IMR-90 (cell line): ENCODE results near the gene AUTS2. TPM values are rescaled to one million over a fixed set of nuclear protein-coding genes. Genes with fewer than 3 reads are reported as not detected.

ENCODE experiments used
- ATAC-seq: fragments of 200-7000 bp; cut with Tn5 transposase; 2 replicates; pipeline ENCODE4 v1.9.1; 2020; ENCODE audit warnings: low read depth, mild to moderate bottlenecking, moderate library complexity
- BruUV-seq: library from RNA; stranded (reverse); fragments of 400-500 nt; replicated peaks from 2 replicates; lab custom pipeline; 2021; lab: Mats Ljungman, UMichigan
- CTCF ChIA-PET: fragments of 300-600 bp; formaldehyde crosslinking; extraction: SDS; loops from one replicate; lab custom pipeline; 2021; ENCODE audit warnings: antibody characterized with exemption; lab: Yijun Ruan, JAX
- POLR2A ChIA-PET: fragments of 300-600 bp; sonication (Branson Sonifier 250); formaldehyde crosslinking; loops from one replicate; lab custom pipeline; 2022; ENCODE audit warnings: antibody characterized with exemption; ENCODE audit not compliant: unreplicated experiment; lab: Charles Lee
- DNase-seq: peaks from one replicate; pipeline ENCODE4 v3.0.0; 2013
- H2AFZ ChIP-seq: replicated peaks from 2 replicates; pipeline ENCODE3; 2013; ENCODE audit warnings: low read length, mild to moderate bottlenecking; ENCODE audit not compliant: poor library complexity
- H2AK5ac ChIP-seq: 2 replicates; pipeline ENCODE4 v1.6.1; 2013; ENCODE audit warnings: low read depth, low read length, inconsistent platforms
- H2AK9ac ChIP-seq: replicated peaks from 2 replicates; pipeline ENCODE3; 2013; ENCODE audit warnings: mild to moderate bottlenecking, low read depth, low read length, moderate library complexity; ENCODE audit not compliant: poor library complexity
- H2BK120ac ChIP-seq: 2 replicates; pipeline ENCODE4 v1.6.1; 2013; ENCODE audit warnings: low read depth, low read length, inconsistent platforms
- H2BK15ac ChIP-seq: 3 replicates; pipeline ENCODE4 v1.6.1; 2013; ENCODE audit warnings: low read depth, low read length, inconsistent platforms
- H2BK20ac ChIP-seq: 2 replicates; pipeline ENCODE4 v1.6.1; 2013; ENCODE audit warnings: low read depth, mild to moderate bottlenecking, inconsistent platforms, low read length, moderate library complexity
- H2BK5ac ChIP-seq: 2 replicates; pipeline ENCODE4 v1.6.1; 2013; ENCODE audit warnings: mild to moderate bottlenecking, low read depth, low read length, inconsistent platforms; ENCODE audit not compliant: poor library complexity, severe bottlenecking
- H3K14ac ChIP-seq: replicated peaks from 2 replicates; pipeline ENCODE4 v1.6.1; 2013; ENCODE audit warnings: low read depth, low read length, inconsistent platforms
- H3K18ac ChIP-seq: 2 replicates; pipeline ENCODE4 v1.6.1; 2013; ENCODE audit warnings: low read depth, low read length, control low read depth
- H3K23ac ChIP-seq: 2 replicates; pipeline ENCODE4 v1.6.1; 2013; ENCODE audit warnings: low read depth, low read length, inconsistent platforms
- H3K27ac ChIP-seq: 2 replicates; pipeline ENCODE4 v1.5.1; 2013; ENCODE audit warnings: mild to moderate bottlenecking, control low read depth, low read length; ENCODE audit not compliant: insufficient read depth
- H3K27me3 ChIP-seq: 2 replicates; pipeline ENCODE4 v1.6.1; 2013; ENCODE audit warnings: low read length; ENCODE audit not compliant: control insufficient read depth, insufficient read depth
- H3K36me3 ChIP-seq: 2 replicates; pipeline ENCODE4 v1.6.1; 2013; ENCODE audit warnings: low read length, mixed read lengths; ENCODE audit not compliant: control insufficient read depth, insufficient read depth
- H3K4ac ChIP-seq: 2 replicates; pipeline ENCODE4 v1.6.1; 2013; ENCODE audit warnings: low read depth, low read length, inconsistent platforms
- H3K4me1 ChIP-seq: 2 replicates; pipeline ENCODE4 v1.6.1; 2013; ENCODE audit warnings: low read length, mixed read lengths; ENCODE audit not compliant: control insufficient read depth, insufficient read depth
- H3K4me2 ChIP-seq: 2 replicates; pipeline ENCODE4 v1.6.1; 2013; ENCODE audit warnings: low read depth, mild to moderate bottlenecking, control low read depth, low read length, moderate library complexity
- H3K4me3 ChIP-seq: 2 replicates; pipeline ENCODE4 v1.5.1; 2013; ENCODE audit warnings: low read depth, mild to moderate bottlenecking, control low read depth, low read length, moderate library complexity; ENCODE audit not compliant: insufficient read depth
- H3K56ac ChIP-seq: 2 replicates; pipeline ENCODE4 v1.6.1; 2013; ENCODE audit warnings: low read length, inconsistent platforms; ENCODE audit not compliant: insufficient read depth; ENCODE audit errors: extremely low read depth
- H3K79me1 ChIP-seq, 2 experiments: 2 replicates each; pipeline ENCODE4 v1.6.1; 2013; ENCODE audit warnings: low read length in 2 of 2, inconsistent platforms in 1 of 2, low read depth in 1 of 2
- H3K9ac ChIP-seq: 2 replicates; pipeline ENCODE4 v1.6.1; 2013; ENCODE audit warnings: low read depth, low read length, control low read depth
- H3K9me1 ChIP-seq: 2 replicates; pipeline ENCODE4 v1.6.1; 2013; ENCODE audit warnings: low read length, inconsistent platforms; ENCODE audit not compliant: insufficient read depth
- H3K9me3 ChIP-seq: 2 replicates; pipeline ENCODE4 v1.6.1; 2013; ENCODE audit warnings: low read length; ENCODE audit not compliant: control insufficient read depth, insufficient read depth
- H4K20me1 ChIP-seq: 2 replicates; pipeline ENCODE4 v1.6.1; 2013; ENCODE audit warnings: low read length, inconsistent platforms; ENCODE audit not compliant: insufficient read depth
- H4K5ac ChIP-seq: 2 replicates; pipeline ENCODE4 v1.6.1; 2013; ENCODE audit warnings: mild to moderate bottlenecking, low read depth, low read length, control low read depth
- H4K8ac ChIP-seq, 2 experiments: 2 replicates each; pipeline ENCODE4 v1.6.1; 2013; ENCODE audit warnings: low read depth in 2 of 2, low read length in 2 of 2, control low read depth in 1 of 2, inconsistent platforms in 1 of 2
- H4K91ac ChIP-seq: 2 replicates; pipeline ENCODE4 v1.6.1; 2013; ENCODE audit warnings: low read depth, low read length, inconsistent platforms; ENCODE audit not compliant: insufficient read depth
- CTCF ChIP-seq: conservative IDR thresholded peaks from 2 replicates; pipeline ENCODE4 v1.5.1; 2012; ENCODE audit warnings: mild to moderate bottlenecking, low read depth, low read length, improper control_type of control experiment
- MAZ ChIP-seq: IDR thresholded peaks from 2 replicates; pipeline ENCODE4 v1.6.1; 2012; ENCODE audit warnings: low read depth, mild to moderate bottlenecking, low read length, improper control_type of control experiment, moderate library complexity, borderline replicate concordance
- NFE2L2 ChIP-seq: fragments of 150-350 bp; IDR thresholded peaks from 2 replicates; pipeline ENCODE4 v1.6.1; 2016; ENCODE audit warnings: low read depth, mild to moderate bottlenecking, low read length
- POLR2A ChIP-seq: IDR thresholded peaks from 2 replicates; pipeline ENCODE4 v1.6.1; 2012; ENCODE audit warnings: mild to moderate bottlenecking, low read depth, low read length
- RFX5 ChIP-seq: IDR thresholded peaks from 2 replicates; pipeline ENCODE4 v1.8.0; 2012; ENCODE audit warnings: low read depth, mild to moderate bottlenecking, low read length, moderate library complexity
- WGBS, 2 experiments: methylation state at CpG; one replicate each; pipeline versions ENCODE4 v1.1.5 to v1.1.7; 2013; ENCODE audit warnings: missing lambda C conversion rate in 2 of 2; ENCODE audit not compliant: insufficient read length in 1 of 2; ENCODE audit errors: extremely low coverage in 2 of 2; 5-methylcytosine and 5-hydroxymethylcytosine counted together
- dilution Hi-C: fragments of 300-500 bp; cut with HindIII; formaldehyde crosslinking; loops from one replicate; pipeline ENCODE4 v1.14.3; 2018; ENCODE audit warnings: low sequenced_read_pairs; ENCODE audit not compliant: unreplicated experiment
- in situ Hi-C: fragments of 300-500 bp; cut with MboI; formaldehyde crosslinking; loops from 3 replicates; pipeline ENCODE4 v1.14.3; 2019; ENCODE audit warnings: low sequenced_read_pairs, inconsistent platforms, mixed read lengths
- intact Hi-C: fragments of 100-400 bp; cut with micrococcal nuclease; formaldehyde crosslinking; loops from 2 replicates; pipeline ENCODE4 v1.10.0; 2022
- polyA plus RNA-seq, 3 experiments: library from polyadenylated mRNA; depleted of rRNA; stranded (reverse); fragments of >200 nt; gene quantifications; 2 replicates each; pipeline ENCODE4 v1.2.3, GENCODE V29; 2012; ENCODE audit warnings: low replicate concordance in 1 of 3
- total RNA-seq: library from RNA; depleted of rRNA; stranded (reverse); fragments of >200 nt; gene quantifications from 2 replicates; pipeline ENCODE4 v1.2.3, GENCODE V29; 2012

Gene AUTS2
- total and polyA plus RNA-seq, 2 of the 4 experiments (the other 2 are of a cell fraction): 0.90 to 3.0 TPM

- no peak for DNase-seq
- no peak overlapping the region for H3K4ac ChIP-seq
- no peak overlapping the region for H4K8ac ChIP-seq
- no peak overlapping the region for H4K5ac ChIP-seq
- H3K79me1 ChIP-seq: no peaks in the 10 kb centered on the region
- ChIA-PET POLR2A (no interaction called here), CTCF (no interaction called here)
- no peak overlapping the region for H3K4me2 ChIP-seq
- no CpG with 5 or more reads among the region's 1 CpG for WGBS, 2 experiments
- H3K18ac ChIP-seq: no peak overlapping the region
- H2BK5ac ChIP-seq: no peak overlapping the region
- H3K4me1 ChIP-seq: no peaks in the 10 kb centered on the region
- H3K27ac ChIP-seq: no peak overlapping the region
- no peak overlapping the region for H4K91ac ChIP-seq
- H3K27me3 ChIP-seq: no peaks in the 10 kb centered on the region
- dilution Hi-C loops (no loop called here), intact Hi-C loops (no loop called here), in situ Hi-C loops (no loop called here)
- TF ChIP-seq MAZ: no peak
- TF ChIP-seq RFX5: no peak
- TF ChIP-seq CTCF: no peak
- TF ChIP-seq NFE2L2: no peak
- no peak for TF ChIP-seq POLR2A
- H2BK120ac ChIP-seq: no peak overlapping the region
- H3K9me1 ChIP-seq: no peaks in the 10 kb centered on the region
- H2BK15ac ChIP-seq: no peak overlapping the region
- no peak overlapping the region for H2AK9ac ChIP-seq
- H3K56ac ChIP-seq: no peak overlapping the region
- no peaks in the 10 kb centered on the region for H3K36me3 ChIP-seq
- H2AFZ ChIP-seq: no peak overlapping the region
- no peaks in the 10 kb centered on the region for H4K20me1 ChIP-seq
- BruUV-seq: no TSS peak
- peaks cover 2% of the 10 kb centered on the region; the same call in 1 of the 2 replicates for H3K9me3 ChIP-seq
- no peak overlapping the region for H3K23ac ChIP-seq
- H2BK20ac ChIP-seq: no peak overlapping the region
- no peak for ATAC-seq
- no peak overlapping the region for H3K4me3 ChIP-seq
- H2AK5ac ChIP-seq: no peak overlapping the region
- no peak overlapping the region for H3K14ac ChIP-seq
- no peak overlapping the region for H3K9ac ChIP-seq
Observed at GRCh38 chr7:70237256-70237655, 639.0 kb downstream of the AUTS2 start.
